ENCODE results near the gene CENPP.

Gene CENPP

DNA sequence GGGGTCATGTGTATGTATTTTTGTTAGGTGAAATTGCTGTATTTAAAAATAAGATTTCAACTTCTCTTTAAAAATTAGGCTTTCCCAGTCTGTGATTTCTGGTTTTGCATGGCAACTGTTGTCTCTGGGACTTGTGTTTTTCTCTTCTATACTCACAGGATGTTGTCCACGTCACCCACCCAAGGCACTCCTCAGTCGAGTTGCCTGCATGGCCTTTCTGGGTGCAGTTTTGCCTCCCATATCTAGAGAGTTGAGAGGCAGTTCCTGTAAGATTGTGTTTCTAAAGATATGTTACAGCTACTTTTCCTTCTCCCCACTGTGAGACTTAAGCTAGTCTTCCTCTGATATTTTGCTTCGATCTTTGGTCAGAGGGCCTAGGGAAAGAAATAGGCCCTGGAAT lies 158.8 kb downstream of the CENPP start:
- POLR2A ChIA-PET: no interaction called here
- 100% methylated on average over 2 of the region's 3 CpGs for WGBS (ENCODE audit: insufficient coverage)

DNA sequence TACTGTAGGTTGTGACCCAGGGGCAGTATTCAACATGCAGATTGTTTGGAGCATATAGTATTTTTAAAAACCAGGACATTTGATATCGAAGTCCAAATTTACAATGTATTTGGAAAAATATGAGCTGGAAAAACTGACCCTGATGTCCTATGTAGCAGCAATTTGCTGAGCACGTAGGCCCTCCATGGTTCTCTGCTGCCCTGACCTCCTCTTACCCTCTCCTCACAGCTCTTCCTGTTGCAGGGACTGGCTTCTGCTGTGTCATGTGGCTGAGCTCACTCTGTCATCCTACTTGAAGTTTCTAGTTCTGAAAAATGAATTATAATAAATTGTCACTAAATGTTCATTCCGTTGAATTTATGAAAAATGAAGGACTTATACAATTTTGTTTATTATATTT lies 160.6 kb downstream of the CENPP start:
- Histone ChIP-seq H3K27ac (ENCODE audit: insufficient read depth in 1 of 2, low read depth in 1 of 2, low read length in 2 of 2, poor library complexity in 1 of 2, severe bottlenecking in 2 of 2) (peak overlapping the region in 1 of 2 experiments; percentile 20), H3K27me3 (replicated peaks in 2 of 5; ENCODE audit: control insufficient read depth in 4 of 5, insufficient read depth in 5 of 5, low read length in 4 of 5) (no peaks in the 10 kb centered on the region)

More for the DNA sequence above, 158.8 kb downstream of the CENPP start:
- CTCF ChIA-PET: no interaction called here
- Histone ChIP-seq H3K27ac (ENCODE audit: insufficient read depth in 1 of 2, low read depth in 1 of 2, low read length in 2 of 2, poor library complexity in 1 of 2, severe bottlenecking in 2 of 2) (no peak overlapping the region), H3K27me3 (replicated peaks in 2 of 5; ENCODE audit: control insufficient read depth in 4 of 5, insufficient read depth in 5 of 5, low read length in 4 of 5) (no peaks in the 10 kb centered on the region), H3K4me1 (ENCODE audit: control extremely low read depth in 1 of 4, control insufficient read depth in 4 of 4, insufficient read depth in 4 of 4, low read length in 3 of 4) (peaks cover 0 to 14% (median 1%) of the 10 kb centered on the region in 4 experiments), H3K9me3 (ENCODE audit: control extremely low read depth in 1 of 5, control insufficient read depth in 4 of 5, insufficient read depth in 2 of 5, low read depth in 1 of 5, low read length in 4 of 5) (no peaks in the 10 kb centered on the region), H3K36me3 (ENCODE audit: control insufficient read depth in 4 of 4, insufficient read depth in 4 of 4, low read length in 3 of 4) (no peaks in the 10 kb centered on the region), H3K4me3 (ENCODE audit: control insufficient read depth in 1 of 7, extremely low read depth in 1 of 7, insufficient read depth in 4 of 7, low read depth in 2 of 7, low read length in 6 of 7) (no peak overlapping the region)
- no peak for DNase-seq

DNA sequence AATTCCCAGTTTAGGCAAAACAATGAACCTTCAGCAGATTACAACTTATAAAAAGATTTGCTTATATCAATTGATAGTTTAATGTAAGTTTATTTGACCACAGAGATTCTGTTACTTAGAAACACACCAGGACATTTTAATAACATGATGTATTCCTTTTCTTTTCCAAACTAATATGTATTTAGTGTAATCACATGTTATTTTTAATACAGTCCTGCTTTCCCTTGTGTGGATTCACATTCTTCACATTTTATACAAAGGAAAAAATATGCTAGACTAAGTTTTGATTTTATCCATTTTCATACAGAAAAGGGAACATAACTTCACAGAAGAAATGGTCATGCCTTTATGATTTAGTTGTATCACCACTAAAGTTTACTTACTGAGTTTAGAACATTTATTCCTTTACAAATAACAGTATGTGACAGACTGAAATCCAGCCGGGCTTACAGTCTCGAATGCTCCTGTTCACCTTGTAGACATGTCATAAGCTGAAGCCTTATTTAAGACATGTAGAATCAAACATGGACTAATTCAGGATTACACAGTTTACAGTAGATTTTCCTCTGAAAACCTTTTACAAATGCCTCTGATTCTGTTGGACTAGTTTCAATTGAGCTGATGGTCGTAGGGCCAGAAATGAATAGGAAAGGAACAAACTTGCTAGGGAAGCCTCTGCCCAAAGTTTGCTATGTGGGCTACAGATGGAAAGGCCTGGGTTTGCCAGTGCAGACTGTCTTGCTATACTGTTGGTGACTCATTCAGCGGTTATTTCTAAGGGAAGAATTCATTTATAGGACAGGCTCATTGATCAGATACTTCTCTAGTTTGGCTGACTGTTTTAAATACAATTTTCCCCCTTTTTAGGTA lies 163.2 kb downstream of the CENPP start:
- peaks cover 0 to 2% (median 0%) of the 10 kb centered on the region in 4 experiments for H3K36me3 ChIP-seq (ENCODE audit: control insufficient read depth in 4 of 4, insufficient read depth in 4 of 4, low read length in 3 of 4)
- H3K27ac ChIP-seq (ENCODE audit: insufficient read depth in 1 of 2, low read depth in 1 of 2, low read length in 2 of 2, poor library complexity in 1 of 2, severe bottlenecking in 2 of 2): no peak overlapping the region
- CTCF ChIA-PET: no interaction called here
- no peak overlapping the region for H3K4me3 ChIP-seq (ENCODE audit: control insufficient read depth in 1 of 7, extremely low read depth in 1 of 7, insufficient read depth in 4 of 7, low read depth in 2 of 7, low read length in 6 of 7)
- H3K4me1 ChIP-seq (ENCODE audit: control extremely low read depth in 1 of 4, control insufficient read depth in 4 of 4, insufficient read depth in 4 of 4, low read length in 3 of 4): peaks cover 0 to 15% (median 3%) of the 10 kb centered on the region in 4 experiments
- H3K27me3 ChIP-seq (replicated peaks in 2 of 5; ENCODE audit: control insufficient read depth in 4 of 5, insufficient read depth in 5 of 5, low read length in 4 of 5): no peaks in the 10 kb centered on the region
- no peak for DNase-seq
- WGBS (ENCODE audit: insufficient coverage): 100% methylated on average over 2 of the region's 4 CpGs
- no peaks in the 10 kb centered on the region for H3K9me3 ChIP-seq (ENCODE audit: control extremely low read depth in 1 of 5, control insufficient read depth in 4 of 5, insufficient read depth in 2 of 5, low read depth in 1 of 5, low read length in 4 of 5)
- POLR2A ChIA-PET: no interaction called here

More for the DNA sequence above, 160.6 kb downstream of the CENPP start:
- H3K36me3 ChIP-seq (ENCODE audit: control insufficient read depth in 4 of 4, insufficient read depth in 4 of 4, low read length in 3 of 4): no peaks in the 10 kb centered on the region
- POLR2A ChIA-PET: interaction anchor here (0.6 kb wide), 1 partner anchor 138 kb away, joined by 3 read pairs; no protein-coding TSS in a partner anchor
- H3K9me3 ChIP-seq (ENCODE audit: control extremely low read depth in 1 of 5, control insufficient read depth in 4 of 5, insufficient read depth in 2 of 5, low read depth in 1 of 5, low read length in 4 of 5): no peaks in the 10 kb centered on the region
- DNase-seq: peak in 2 of 3 donors; percentile 27 to 39
- H3K4me3 ChIP-seq (ENCODE audit: control insufficient read depth in 1 of 7, extremely low read depth in 1 of 7, insufficient read depth in 4 of 7, low read depth in 2 of 7, low read length in 6 of 7): no peak overlapping the region
- CTCF ChIA-PET: interaction anchor here (1.5 to 2.4 kb wide), 2 partner anchors 14 to 17 kb away, joined by 4 to 6 read pairs; no protein-coding TSS in a partner anchor
- H3K4me1 ChIP-seq (ENCODE audit: control extremely low read depth in 1 of 4, control insufficient read depth in 4 of 4, insufficient read depth in 4 of 4, low read length in 3 of 4): peaks cover 0 to 15% (median 3%) of the 10 kb centered on the region in 4 experiments
- 0% methylated on average over 1 of the region's 3 CpGs for whole genome bisulfite sequencing (ENCODE audit: insufficient coverage)

DNA sequence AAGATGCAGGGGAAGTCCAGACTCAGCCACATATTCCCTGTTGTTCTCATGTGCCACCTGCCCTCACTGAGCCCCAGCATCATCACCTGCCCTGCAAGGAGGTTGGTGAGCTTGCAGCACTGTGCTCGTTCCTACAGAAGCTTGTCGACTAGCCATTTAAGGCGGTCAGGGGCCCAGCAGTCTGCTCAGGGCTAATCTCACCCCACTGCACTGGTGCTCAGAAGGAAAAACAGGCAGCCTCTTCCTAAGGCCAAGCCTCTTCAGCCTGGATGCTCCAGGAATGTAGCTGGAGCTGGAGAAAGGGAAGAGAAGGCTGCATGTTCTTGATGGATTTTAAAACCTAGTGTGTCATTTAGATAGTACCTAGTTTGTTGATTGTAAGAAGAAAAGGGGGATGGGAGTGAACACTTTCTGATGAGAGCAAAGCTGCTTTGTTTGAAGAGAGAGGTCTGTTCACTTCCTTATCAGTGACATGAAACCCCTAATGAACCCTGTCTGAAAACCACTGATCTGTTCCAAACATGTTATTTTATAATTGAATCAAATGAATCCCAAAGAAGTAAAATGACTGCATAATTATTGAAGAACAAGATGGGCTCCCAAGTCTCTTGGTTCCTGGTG lies 167.1 kb downstream of the CENPP start:
- Histone ChIP-seq H3K4me1 (ENCODE audit: control extremely low read depth in 1 of 4, control insufficient read depth in 4 of 4, insufficient read depth in 4 of 4, low read length in 3 of 4) (peaks cover 0 to 9% (median 1%) of the 10 kb centered on the region in 4 experiments), H3K27me3 (replicated peaks in 2 of 5; ENCODE audit: control insufficient read depth in 4 of 5, insufficient read depth in 5 of 5, low read length in 4 of 5) (no peaks in the 10 kb centered on the region), H3K27ac (ENCODE audit: insufficient read depth in 1 of 2, low read depth in 1 of 2, low read length in 2 of 2, poor library complexity in 1 of 2, severe bottlenecking in 2 of 2) (no peak overlapping the region), H3K4me3 (ENCODE audit: control insufficient read depth in 1 of 7, extremely low read depth in 1 of 7, insufficient read depth in 4 of 7, low read depth in 2 of 7, low read length in 6 of 7) (no peak overlapping the region), H3K36me3 (ENCODE audit: control insufficient read depth in 4 of 4, insufficient read depth in 4 of 4, low read length in 3 of 4) (peaks cover 0 to 2% (median 0%) of the 10 kb centered on the region in 4 experiments), H3K9me3 (ENCODE audit: control extremely low read depth in 1 of 5, control insufficient read depth in 4 of 5, insufficient read depth in 2 of 5, low read depth in 1 of 5, low read length in 4 of 5) (no peaks in the 10 kb centered on the region)
- ChIA-PET POLR2A (no interaction called here), CTCF (no interaction called here)
- peak in 1 of 3 donors; percentile 1 for DNase-seq
- 97% methylated on average over 3 of the region's 3 CpGs for WGBS (ENCODE audit: insufficient coverage)

DNA sequence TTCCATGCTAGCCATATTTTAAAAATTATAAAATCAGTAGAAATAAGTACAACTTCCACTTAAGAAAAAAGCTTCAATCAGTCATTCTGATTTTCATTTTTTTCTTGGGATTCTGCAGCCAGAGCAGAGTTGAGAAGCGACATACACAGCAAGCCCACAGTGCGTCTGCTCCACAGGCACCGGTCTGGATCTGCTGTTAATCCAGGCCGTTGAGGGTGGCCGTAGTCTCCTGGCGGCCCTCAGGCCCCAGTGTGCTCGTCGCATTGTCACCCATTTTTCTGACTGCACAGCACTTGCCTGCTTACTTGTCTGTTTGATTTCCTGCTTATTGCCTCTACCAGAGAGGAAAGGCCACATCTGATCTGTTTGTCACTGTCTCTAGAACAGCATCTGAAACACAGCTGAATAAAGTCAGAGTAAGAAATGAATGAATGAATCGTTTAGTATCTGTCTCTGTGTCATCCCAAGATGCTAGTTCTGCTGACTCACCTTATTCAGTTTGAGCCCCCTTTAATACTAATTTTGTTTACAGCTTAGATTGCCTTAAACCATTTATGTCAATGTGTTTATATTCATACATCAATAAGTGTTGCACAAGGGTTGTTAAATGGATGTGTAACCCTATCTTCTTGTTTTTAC lies 168.1 kb downstream of the CENPP start:
- Histone ChIP-seq H3K9me3 (ENCODE audit: control extremely low read depth in 1 of 5, control insufficient read depth in 4 of 5, insufficient read depth in 2 of 5, low read depth in 1 of 5, low read length in 4 of 5) (no peaks in the 10 kb centered on the region), H3K27ac (ENCODE audit: insufficient read depth in 1 of 2, low read depth in 1 of 2, low read length in 2 of 2, poor library complexity in 1 of 2, severe bottlenecking in 2 of 2) (no peak overlapping the region), H3K36me3 (ENCODE audit: control insufficient read depth in 4 of 4, insufficient read depth in 4 of 4, low read length in 3 of 4) (peaks cover 0 to 2% (median 0%) of the 10 kb centered on the region in 4 experiments), H3K4me3 (ENCODE audit: control insufficient read depth in 1 of 7, extremely low read depth in 1 of 7, insufficient read depth in 4 of 7, low read depth in 2 of 7, low read length in 6 of 7) (no peak overlapping the region), H3K27me3 (replicated peaks in 2 of 5; ENCODE audit: control insufficient read depth in 4 of 5, insufficient read depth in 5 of 5, low read length in 4 of 5) (no peaks in the 10 kb centered on the region), H3K4me1 (ENCODE audit: control extremely low read depth in 1 of 4, control insufficient read depth in 4 of 4, insufficient read depth in 4 of 4, low read length in 3 of 4) (peaks cover 0 to 9% (median 1%) of the 10 kb centered on the region in 4 experiments)
- 96% methylated on average over 8 of the region's 9 CpGs for WGBS (ENCODE audit: insufficient coverage)
- ChIA-PET CTCF (interaction anchor here (1.2 to 1.3 kb wide), 2 partner anchors 11 to 15 kb away, joined by 3 to 4 read pairs; no protein-coding TSS in a partner anchor), POLR2A (no interaction called here)
- no peak for DNase-seq

DNA sequence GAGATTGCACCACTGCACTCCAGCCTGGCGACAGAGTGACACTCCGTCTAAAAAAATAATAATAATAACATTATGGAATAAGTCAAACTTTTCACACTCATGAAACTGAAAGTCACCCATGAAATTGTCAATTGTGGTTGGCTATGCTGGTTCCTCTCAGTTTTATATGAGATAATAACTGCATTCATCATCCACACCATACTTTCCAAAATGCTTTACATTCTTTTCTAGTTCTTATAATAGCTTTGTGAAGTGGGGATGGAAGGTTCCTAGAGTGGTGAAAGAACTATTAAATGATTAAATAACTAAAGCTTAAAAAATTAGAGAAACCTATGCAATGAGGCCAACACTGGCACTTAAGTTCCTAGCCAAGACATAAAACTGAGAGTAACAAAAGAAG lies 169.1 kb downstream of the CENPP start:
- CTCF ChIA-PET: interaction anchor here (1.2 to 1.3 kb wide), 2 partner anchors 10 to 14 kb away, joined by 3 to 4 read pairs; no protein-coding TSS in a partner anchor
- H3K9me3 ChIP-seq (ENCODE audit: control extremely low read depth in 1 of 5, control insufficient read depth in 4 of 5, insufficient read depth in 2 of 5, low read depth in 1 of 5, low read length in 4 of 5): no peaks in the 10 kb centered on the region
- POLR2A ChIA-PET: no interaction called here
- H3K4me3 ChIP-seq (ENCODE audit: control insufficient read depth in 1 of 7, extremely low read depth in 1 of 7, insufficient read depth in 4 of 7, low read depth in 2 of 7, low read length in 6 of 7): no peak overlapping the region
- H3K27ac ChIP-seq (ENCODE audit: insufficient read depth in 1 of 2, low read depth in 1 of 2, low read length in 2 of 2, poor library complexity in 1 of 2, severe bottlenecking in 2 of 2): no peak overlapping the region
- H3K4me1 ChIP-seq (ENCODE audit: control extremely low read depth in 1 of 4, control insufficient read depth in 4 of 4, insufficient read depth in 4 of 4, low read length in 3 of 4): peaks cover 0 to 2% (median under 1%) of the 10 kb centered on the region in 4 experiments
- H3K36me3 ChIP-seq (ENCODE audit: control insufficient read depth in 4 of 4, insufficient read depth in 4 of 4, low read length in 3 of 4): peaks cover 0 to 2% (median 0%) of the 10 kb centered on the region in 4 experiments
- H3K27me3 ChIP-seq (replicated peaks in 2 of 5; ENCODE audit: control insufficient read depth in 4 of 5, insufficient read depth in 5 of 5, low read length in 4 of 5): no peaks in the 10 kb centered on the region
- WGBS (ENCODE audit: insufficient coverage): no CpG with 5 or more reads among the region's 2 CpGs
- DNase-seq: no peak

Data from common myeloid progenitor, CD34-positive (primary cell).